ENCODE results near the gene DGKD. TPM values are rescaled to one million over a fixed set of nuclear protein-coding genes. Genes with fewer than 3 reads are reported as not detected.

DGKD gene
- total and polyA plus RNA-seq, 9 of the 15 experiments (the other 6 are each of a cell fraction or from before 2014, with no cell fraction given): 0.52 to 29.5 (median 10.6) TPM

DNA sequence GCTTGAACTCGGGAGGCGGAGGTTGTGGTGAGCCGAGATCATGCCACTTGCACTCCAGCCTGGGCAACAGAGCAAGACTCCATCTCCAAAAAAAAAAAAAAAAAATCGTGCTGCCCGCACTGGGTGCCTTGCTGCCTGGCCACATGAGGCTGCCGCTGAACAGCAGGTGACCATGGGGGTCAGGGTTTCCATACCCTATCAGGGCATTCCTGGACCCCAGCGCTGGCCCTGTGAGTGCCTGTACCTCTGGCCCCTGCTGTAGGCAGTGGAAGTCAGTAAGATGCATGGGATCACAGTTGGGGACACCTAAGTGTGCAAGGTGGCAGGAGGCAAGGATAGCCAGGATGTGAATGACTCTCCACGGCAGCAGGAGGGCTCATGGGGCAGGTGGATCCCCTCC is 27.8 kb upstream of the DGKD start (continued):
- TF ChIP-seq ZC3H11A (IDR thresholded peaks at IDR 0.05; ENCODE audit: low read depth, low read length) (no peak), TAF7 (tag; IDR thresholded peaks at IDR 0.05) (no peak), NONO (IDR thresholded peaks at IDR 0.05; ENCODE audit: low read depth in 2 of 2, low read length in 1 of 2) (no peak)

GRCh38 chr2:233328922-233329321 is 25.4 kb upstream of the DGKD start:
- Histone ChIP-seq H4K20me1 (replicated peaks; ENCODE audit: control insufficient read depth, insufficient read depth, low read length) (no peaks in the 10 kb centered on the region), H3K79me2 (ENCODE audit: control insufficient read depth, insufficient read depth, low read length) (no peaks in the 10 kb centered on the region), H3K36me3 (ENCODE audit: control insufficient read depth, insufficient read depth, low read length) (no peaks in the 10 kb centered on the region), H3K27ac (ENCODE audit: extremely low read depth, low read depth, low read length) (no peak overlapping the region), H3K9ac (ENCODE audit: insufficient read depth in 1 of 2, low read depth in 2 of 2, low read length in 2 of 2) (no peak overlapping the region), H3K9me1 (ENCODE audit: control insufficient read depth, insufficient read depth, low read length) (peaks cover 3% of the 10 kb centered on the region), H2AFZ (ENCODE audit: low read depth, low read length) (peak overlapping the region; percentile 87; the same call in 1 of the 2 replicates), H3K9me3 (replicated peaks; ENCODE audit: control insufficient read depth, insufficient read depth, low read depth, low read length) (no peaks in the 10 kb centered on the region), H3K4me1 (replicated peaks in 1 of 2; ENCODE audit: control insufficient read depth in 2 of 2, insufficient read depth in 2 of 2, low read length in 2 of 2) (peaks cover 0 to 21% of the 10 kb centered on the region in 2 experiments; a peak in 4 of 5 replicates), H3K4me3 (no peak overlapping the region), H3K27me3 (ENCODE audit: control insufficient read depth in 2 of 2, insufficient read depth in 2 of 2, low read length in 2 of 2) (0 out of 5 replicates have a peak, but pooled peaks cover 0 to 4% of the 10 kb centered on the region in 2 experiments), H3K4me2 (ENCODE audit: insufficient read depth, low read length) (no peak overlapping the region)
- ChIA-PET POLR2A (interaction anchor here (0.7 kb wide), 1 partner anchor 21 kb away, joined by 3 read pairs; no protein-coding TSS in a partner anchor), CTCF (ENCODE audit: low intra/inter-chr PET ratio) (no interaction called here)
- no peak for DNase-seq (ENCODE audit: extremely low read depth in 1 of 4, low spot score in 3 of 4)
- in situ Hi-C loops (cut with MboI): no loop called here
- no peak for FAIRE-seq
- BruUV-seq (replicated peaks): no TSS peak
- 61% methylated on average over 4 of the region's 4 CpGs for WGBS (ENCODE audit: insufficient coverage, low coverage, missing lambda C conversion rate)
- intact Hi-C loops (cut with micrococcal nuclease): no loop called here
- ATAC-seq: no peak
- TF ChIP-seq CTCFL (IDR thresholded peaks at IDR 0.05; ENCODE audit: borderline replicate concordance, insufficient read depth, low read depth, low read length, poor library complexity, severe bottlenecking) (no peak), CBX1 (IDR thresholded peaks at IDR 0.05; ENCODE audit: low read depth) (no peak), PHB (CRISPR knock-in tag; IDR thresholded peaks at IDR 0.05) (no peak), NFYB (IDR thresholded peaks at IDR 0.05; ENCODE audit: extremely low read depth, insufficient read length) (no peak), GATA2 (CRISPR knock-in tag; IDR thresholded peaks at IDR 0.05) (no peak), PHF8 (IDR thresholded peaks at IDR 0.05; ENCODE audit: borderline replicate concordance, low read length) (no peak), FOXM1 (IDR thresholded peaks at IDR 0.05; ENCODE audit: low read depth) (no peak), FOXM1 (CRISPR knock-in tag; IDR thresholded peaks at IDR 0.05; ENCODE audit: low read depth) (no peak), ZBED1 (IDR thresholded peaks at IDR 0.05) (no peak), LCOR (CRISPR knock-in tag; IDR thresholded peaks at IDR 0.05) (no peak), NFE2 (IDR thresholded peaks at IDR 0.05; ENCODE audit: low read depth) (no peak), HBP1 (CRISPR knock-in tag; IDR thresholded peaks at IDR 0.05) (no peak), THRAP3 (IDR thresholded peaks at IDR 0.05; ENCODE audit: borderline replicate concordance) (no peak), SP1 (CRISPR knock-in tag; IDR thresholded peaks at IDR 0.05) (no peak)
- TF ChIP-seq, protein P1, sequence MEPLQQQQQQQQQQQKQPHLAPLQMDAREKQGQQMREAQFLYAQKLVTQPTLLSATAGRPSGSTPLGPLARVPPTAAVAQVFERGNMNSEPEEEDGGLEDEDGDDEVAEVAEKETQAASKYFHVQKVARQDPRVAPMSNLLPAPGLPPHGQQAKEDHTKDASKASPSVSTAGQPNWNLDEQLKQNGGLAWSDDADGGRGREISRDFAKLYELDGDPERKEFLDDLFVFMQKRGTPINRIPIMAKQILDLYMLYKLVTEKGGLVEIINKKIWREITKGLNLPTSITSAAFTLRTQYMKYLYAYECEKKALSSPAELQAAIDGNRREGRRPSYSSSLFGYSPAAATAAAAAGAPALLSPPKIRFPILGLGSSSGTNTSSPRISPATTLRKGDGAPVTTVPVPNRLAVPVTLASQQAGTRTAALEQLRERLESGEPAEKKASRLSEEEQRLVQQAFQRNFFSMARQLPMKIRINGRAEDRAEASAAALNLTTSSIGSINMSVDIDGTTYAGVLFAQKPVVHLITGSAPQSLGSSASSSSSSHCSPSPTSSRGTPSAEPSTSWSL (CRISPR knock-in tag; IDR thresholded peaks at IDR 0.05; ENCODE audit: borderline replicate concordance): no peak
